K562 (cell line): Measurements from ENCODE around the gene SACM1L. TPM values are rescaled to one million over a fixed set of nuclear protein-coding genes. Genes with fewer than 3 reads are reported as not detected.

Experiments used
- ATAC-seq: fragments of 200-7000 bp; cut with Tn5 transposase; 3 replicates; pipeline ENCODE4 v1.9.1; 2020; ENCODE audit warnings: moderate library complexity
- BruUV-seq: library from RNA; stranded (reverse); fragments of 400-500 nt; replicated peaks from 2 replicates; lab custom pipeline; 2021; lab: Mats Ljungman, UMichigan
- CTCF ChIA-PET: fragments of 300-600 bp; formaldehyde crosslinking; extraction: SDS; loops from one replicate; lab custom pipeline; 2021; ENCODE audit warnings: low intra/inter-chr PET ratio; lab: Yijun Ruan, JAX
- POLR2A ChIA-PET: fragments of 300-600, 350-650 bp; sonication (Branson Sonifier 250); formaldehyde crosslinking; extraction: SDS; loops from one replicate; lab custom pipeline; 2021; ENCODE audit warnings: antibody characterized with exemption, inconsistent platforms; lab: Yijun Ruan, JAX
- DNase-seq, 4 experiments: peaks; one replicate each; pipeline versions ENCODE4 v3.0.0 to v3.0.0-alpha.2; 2011 to 2018; ENCODE audit warnings: low spot score in 3 of 4, mixed read lengths in 3 of 4; ENCODE audit errors: extremely low read depth in 1 of 4
- FAIRE-seq: peaks from 2 replicates; lab custom pipeline; 2011; peaks lifted over from hg19 to GRCh38; lab: Jason Lieb, UNC
- H2AFZ ChIP-seq: 2 replicates; pipeline ENCODE4 v1.6.0; 2011; ENCODE audit warnings: low read depth, low read length, control low read depth, inconsistent platforms
- H3K27ac ChIP-seq: fragments of 200-600 bp; 3 replicates; pipeline ENCODE4 v1.8.0; 2011; ENCODE audit warnings: low read depth, mild to moderate bottlenecking, control low read depth, inconsistent platforms, low read length, moderate library complexity, mixed read lengths; ENCODE audit errors: extremely low read depth
- H3K27me3 ChIP-seq, 2 experiments: fragments of 300-600 bp in 1 of 2; 2 replicates in 1 of 2; 3 replicates in 1 of 2; pipeline versions ENCODE4 v1.6.0 to v1.8.0; 2011; ENCODE audit warnings: inconsistent platforms in 2 of 2, low read length in 2 of 2, mild to moderate bottlenecking in 1 of 2, mixed read lengths in 1 of 2, moderate library complexity in 1 of 2; ENCODE audit not compliant: control insufficient read depth in 2 of 2, insufficient read depth in 2 of 2
- H3K36me3 ChIP-seq: fragments of 300-600 bp; 3 replicates; pipeline ENCODE4 v1.8.0; 2011; ENCODE audit warnings: mild to moderate bottlenecking, low read length, inconsistent platforms; ENCODE audit not compliant: control insufficient read depth, insufficient read depth
- H3K4me1 ChIP-seq, 2 experiments: fragments of 200-600 bp in 1 of 2; replicated peaks in 1 of 2; 2 replicates in 1 of 2; 3 replicates in 1 of 2; pipeline versions ENCODE4 v1.5.1 to v1.8.0; 2011; ENCODE audit warnings: inconsistent platforms in 2 of 2, low read length in 2 of 2, mild to moderate bottlenecking in 1 of 2, mixed read lengths in 1 of 2, moderate library complexity in 1 of 2; ENCODE audit not compliant: control insufficient read depth in 2 of 2, insufficient read depth in 2 of 2
- H3K4me2 ChIP-seq: 2 replicates; pipeline ENCODE4 v1.6.1; 2011; ENCODE audit warnings: low read length, control low read depth, inconsistent platforms, mixed read lengths; ENCODE audit not compliant: insufficient read depth
- H3K4me3 ChIP-seq: fragments of 200-600 bp; sonication (generic), shearing (Covaris generic); 2 replicates; pipeline ENCODE4 v1.5.1; 2016; ENCODE audit warnings: control low read depth, inconsistent platforms
- H3K79me2 ChIP-seq: fragments of 200-600 bp; 3 replicates; pipeline ENCODE4 v1.8.0; 2011; ENCODE audit warnings: low read length, inconsistent platforms; ENCODE audit not compliant: control insufficient read depth, insufficient read depth
- H3K9ac ChIP-seq, 2 experiments: 2 replicates each; pipeline versions ENCODE4 v1.6.0 to v1.6.1; 2011; ENCODE audit warnings: low read depth in 2 of 2, low read length in 2 of 2, control low read depth in 1 of 2, inconsistent platforms in 1 of 2, mild to moderate bottlenecking in 1 of 2, mixed read lengths in 1 of 2; ENCODE audit not compliant: insufficient read depth in 1 of 2
- H3K9me1 ChIP-seq: one replicate; pipeline ENCODE4 v1.6.0; 2011; ENCODE audit warnings: inconsistent platforms, mild to moderate bottlenecking, low read length, moderate library complexity; ENCODE audit not compliant: control insufficient read depth, insufficient read depth
- H3K9me3 ChIP-seq: replicated peaks from 2 replicates; pipeline ENCODE4 v1.5.1; 2011; ENCODE audit warnings: low read depth, low read length, inconsistent platforms; ENCODE audit not compliant: control insufficient read depth, insufficient read depth
- H4K20me1 ChIP-seq: replicated peaks from 2 replicates; pipeline ENCODE4 v1.6.1; 2011; ENCODE audit warnings: low read length, inconsistent platforms, mixed read lengths; ENCODE audit not compliant: control insufficient read depth, insufficient read depth
- HEY1 ChIP-seq: fragments of 250-450 bp; sonication (Bioruptor Pico); IDR thresholded peaks from 2 replicates; pipeline ENCODE4 v1.5.0; 2020; ENCODE audit warnings: mild to moderate bottlenecking, moderate library complexity, borderline replicate concordance
- HNRNPLL ChIP-seq: fragments of 200-400 bp; formaldehyde crosslinking; IDR thresholded peaks from 2 replicates; pipeline ENCODE4 v1.6.1; 2017; ENCODE audit warnings: low read length, low read depth, mild to moderate bottlenecking; ENCODE audit not compliant: poor library complexity, severe bottlenecking
- KLF6 ChIP-seq: fragments of 250-450 bp; sonication (Bioruptor Pico); IDR thresholded peaks from 2 replicates; pipeline ENCODE4 v1.4.0; 2020; ENCODE audit warnings: mild to moderate bottlenecking, moderate library complexity, borderline replicate concordance
- TAF1 ChIP-seq: IDR thresholded peaks from 2 replicates; pipeline ENCODE4 v1.6.1; 2011; ENCODE audit warnings: mild to moderate bottlenecking, low read length, moderate library complexity; ENCODE audit not compliant: insufficient read depth, control insufficient read depth, severe bottlenecking; ENCODE audit errors: extremely low read depth
- WGBS: fragments of 100-300 bp; shearing (Covaris generic); methylation state at CpG from one replicate; pipeline ENCODE4 v1.1.6; 2016; ENCODE audit warnings: low coverage, mixed read lengths; ENCODE audit not compliant: insufficient coverage; ENCODE audit errors: missing lambda C conversion rate; 5-methylcytosine and 5-hydroxymethylcytosine counted together
- in situ Hi-C: fragments of 300-500 bp; cut with MboI; formaldehyde crosslinking; loops from 4 replicates; pipeline ENCODE4 v1.15.0; 2018; ENCODE audit warnings: inconsistent platforms, mixed read lengths
- intact Hi-C: fragments of 100-400 bp; cut with micrococcal nuclease; formaldehyde crosslinking; loops from 2 replicates; pipeline ENCODE4 v1.14.2; 2022
- polyA plus RNA-seq, 8 experiments: library from polyadenylated mRNA; depleted of rRNA in 4 of 8; stranded (reverse) in 5 of 8; unstranded in 3 of 8; fragments of >200 nt; fragmentation: Nextera tagmentation in 2 of 8; fragmentation: Illumina TruSeq in 1 of 8; extraction: Ambion mirVana in 2 of 8; extraction: Trizol in 1 of 8; gene quantifications; 2 replicates each; pipeline versions ENCODE4 v1.2.1 to v1.2.3, GENCODE V29; 2011 to 2014; ENCODE audit warnings: inconsistent platforms in 1 of 8, missing spikeins in 1 of 8
- total RNA-seq, 7 experiments: library from RNA; depleted of rRNA in 6 of 7; stranded (reverse); fragments of >200 nt in 6 of 7; fragmentation: Illumina TruSeq in 2 of 7; extraction: Trizol in 2 of 7; gene quantifications; 2 replicates each; pipeline versions ENCODE4 v1.2.1 to v1.2.3, GENCODE V29; 2011 to 2021; ENCODE audit warnings: low replicate concordance in 1 of 7
- TF ChIP-seq, protein P1 (sequence below), 2 experiments: fragments of 250-450 bp in 1 of 2; fragments of 450-650 bp in 1 of 2; sonication (Bioruptor Pico) in 1 of 2; IDR thresholded peaks; 2 replicates each; pipeline versions ENCODE4 v1.6.1 to v1.8.0; 2016 to 2021; ENCODE audit warnings: mild to moderate bottlenecking in 2 of 2, moderate library complexity in 2 of 2, missing compliant biosample characterization in 1 of 2, missing genetic modification characterization in 1 of 2

The SACM1L gene
- total and polyA plus RNA-seq, 9 of the 15 experiments (the other 6 are each of a cell fraction or from before 2014, with no cell fraction given) = 25.7 to 67.2 (median 40.3) TPM

DNA sequence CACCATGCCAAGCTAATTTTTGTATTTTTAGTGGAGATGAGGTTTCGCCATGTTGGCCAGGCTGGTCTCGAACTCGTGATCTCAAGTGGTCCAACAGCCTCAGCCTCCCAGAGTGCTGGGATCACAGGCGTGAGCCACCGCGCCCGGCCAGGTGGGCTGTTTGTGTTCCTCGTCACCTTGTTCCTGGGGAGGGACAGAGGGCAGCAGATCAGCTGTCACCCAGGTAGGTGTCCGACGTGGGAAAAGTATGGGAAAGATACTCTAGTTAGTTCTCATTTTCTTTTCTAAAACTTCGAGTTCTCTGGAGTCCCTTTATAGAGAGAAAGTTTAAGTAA, 28.7 kb upstream of the SACM1L start:
- no peak overlapping the region for H2AFZ ChIP-seq
- CTCF ChIA-PET = interaction anchor here (0.8 to 3.0 kb wide), 3 partner anchors 149 to 623 kb away, joined by 3 to 17 read pairs (median 17); no protein-coding TSS in a partner anchor
- no peak overlapping the region for H3K9ac ChIP-seq
- BruUV-seq = no TSS peak
- no peaks in the 10 kb centered on the region for H3K9me1 ChIP-seq
- H3K36me3 ChIP-seq = peaks cover 9% of the 10 kb centered on the region
- no peak for DNase-seq
- in situ Hi-C loops (loop anchor here (5.0 kb wide), 2 partner anchors 148 to 443 kb away; no protein-coding TSS in a partner anchor), intact Hi-C loops (loop anchor here (10.0 kb wide), 1 partner anchor 264 kb away; no protein-coding TSS in a partner anchor)
- TF ChIP-seq HEY1 (CRISPR knock-in tag) = no peak
- no peak for TF ChIP-seq TAF1
- no peak for TF ChIP-seq HNRNPLL
- TF ChIP-seq, protein P1, sequence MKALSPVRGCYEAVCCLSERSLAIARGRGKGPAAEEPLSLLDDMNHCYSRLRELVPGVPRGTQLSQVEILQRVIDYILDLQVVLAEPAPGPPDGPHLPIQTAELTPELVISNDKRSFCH (CRISPR knock-in tag; IDR thresholded peaks at IDR 0.05) = no peak
- TF ChIP-seq, protein P1 (tag; IDR thresholded peaks at IDR 0.05) = no peak
- TF ChIP-seq KLF6 (CRISPR knock-in tag) = no peak
- TF ChIP-seq, all 486 proteins: peak for 0
- 82% methylated on average over 11 of the region's 11 CpGs for WGBS
- peaks cover 3% of the 10 kb centered on the region for H4K20me1 ChIP-seq
- peaks cover 10% of the 10 kb centered on the region; the same call in 2 of the 3 replicates for H3K79me2 ChIP-seq
- no peak overlapping the region for H3K4me2 ChIP-seq
- no peak for ATAC-seq
- no peak overlapping the region for H3K4me3 ChIP-seq
- no peak overlapping the region for H3K27ac ChIP-seq
- POLR2A ChIA-PET = interaction anchor here (0.8 to 0.9 kb wide), 3 partner anchors 19 to 143 kb away, joined by 4 to 7 read pairs (median 4); no protein-coding TSS in a partner anchor
- no peaks in the 10 kb centered on the region for H3K27me3 ChIP-seq
- H3K9me3 ChIP-seq = no peaks in the 10 kb centered on the region
- peaks cover 6 to 11% of the 10 kb centered on the region in 2 experiments; a peak in 4 of 5 replicates for H3K4me1 ChIP-seq
- no peak for FAIRE-seq
